HepG2 (cell line): ENCODE measurements around the gene FBXL13. TPM values are rescaled to one million over a fixed set of nuclear protein-coding genes. Genes with fewer than 3 reads are reported as not detected.

ENCODE experiments used
- ATAC-seq: fragments of 200-7000 bp; cut with Tn5 transposase; 3 replicates; pipeline ENCODE4 v1.9.1; 2020; ENCODE audit warnings: mild to moderate bottlenecking, moderate library complexity
- BruUV-seq: library from RNA; stranded (reverse); fragments of 400-500 nt; replicated peaks from 2 replicates; lab custom pipeline; 2021; lab: Mats Ljungman, UMichigan
- CTCF ChIA-PET: fragments of 300-600 bp; formaldehyde crosslinking; extraction: SDS; loops from one replicate; lab custom pipeline; 2021; ENCODE audit warnings: low total read pairs, inconsistent platforms, low intra/inter-chr PET ratio; lab: Yijun Ruan, JAX
- POLR2A ChIA-PET: fragments of 350-600 bp; sonication (Branson Sonifier 250); formaldehyde crosslinking; loops from one replicate; lab custom pipeline; 2020; ENCODE audit warnings: antibody characterized with exemption, inconsistent platforms; lab: Yijun Ruan, JAX
- DNase-seq: peaks from one replicate; pipeline ENCODE4 v3.0.0-alpha.2; 2015; ENCODE audit warnings: low spot score
- FAIRE-seq: peaks from 3 replicates; lab custom pipeline; 2011; peaks lifted over from hg19 to GRCh38; lab: Jason Lieb, UNC
- H2AFZ ChIP-seq: one replicate; pipeline ENCODE4 v1.6.1; 2011; ENCODE audit warnings: low read length, inconsistent platforms
- H3K27ac ChIP-seq: fragments of 300-600 bp; 3 replicates; pipeline ENCODE4 v1.8.0; 2011; ENCODE audit warnings: mixed run types, mild to moderate bottlenecking, mixed read lengths, low read length, inconsistent platforms; ENCODE audit not compliant: insufficient read depth; ENCODE audit errors: extremely low read length
- H3K27me3 ChIP-seq, 2 experiments: fragments of 200-600 bp in 1 of 2; 2 replicates in 1 of 2; 3 replicates in 1 of 2; pipeline versions ENCODE4 v1.6.0 to v1.8.0; 2011; ENCODE audit warnings: low read length in 2 of 2, mild to moderate bottlenecking in 2 of 2, moderate library complexity in 2 of 2, inconsistent platforms in 1 of 2; ENCODE audit not compliant: insufficient read depth in 2 of 2, control insufficient read depth in 1 of 2
- H3K36me3 ChIP-seq, 2 experiments: fragments of 200-600 bp in 1 of 2; replicated peaks in 1 of 2; 2 replicates in 1 of 2; 3 replicates in 1 of 2; pipeline versions ENCODE4 v1.5.1 to v1.8.0; 2011; ENCODE audit warnings: low read length in 2 of 2, inconsistent platforms in 1 of 2; ENCODE audit not compliant: insufficient read depth in 2 of 2, control insufficient read depth in 1 of 2
- H3K4me1 ChIP-seq: 2 replicates; pipeline ENCODE4 v1.5.1; 2012; ENCODE audit warnings: low read length, inconsistent platforms; ENCODE audit not compliant: insufficient read depth
- H3K4me2 ChIP-seq: 2 replicates; pipeline ENCODE4 v1.6.0; 2011; ENCODE audit warnings: low read depth, low read length, inconsistent platforms
- H3K4me3 ChIP-seq, 3 experiments: fragments of 200-600 bp in 1 of 3; sonication (generic), shearing (Covaris generic) in 1 of 3; replicated peaks in 1 of 3; 2 replicates each; pipeline ENCODE4 v1.5.1; 2011 to 2016; ENCODE audit warnings: low read length in 3 of 3, inconsistent platforms in 2 of 3, low read depth in 2 of 3, mild to moderate bottlenecking in 2 of 3, control low read depth in 1 of 3, mixed read lengths in 1 of 3; ENCODE audit not compliant: insufficient read depth in 1 of 3
- H3K79me2 ChIP-seq: one replicate; pipeline ENCODE4 v1.6.1; 2011; ENCODE audit warnings: low read length, inconsistent platforms; ENCODE audit not compliant: insufficient read depth
- H3K9ac ChIP-seq: 2 replicates; pipeline ENCODE4 v1.6.0; 2011; ENCODE audit warnings: mild to moderate bottlenecking, low read depth, low read length, inconsistent platforms; ENCODE audit not compliant: insufficient read depth
- H3K9me3 ChIP-seq: 2 replicates; pipeline ENCODE4 v1.5.1; 2012; ENCODE audit warnings: mild to moderate bottlenecking, low read length
- H4K20me1 ChIP-seq: 2 replicates; pipeline ENCODE4 v1.6.0; 2011; ENCODE audit warnings: inconsistent platforms, mild to moderate bottlenecking, low read length, moderate library complexity; ENCODE audit not compliant: insufficient read depth
- AGO1 ChIP-seq: fragments of 200-400 bp; formaldehyde crosslinking; IDR thresholded peaks from 2 replicates; pipeline ENCODE4 v1.6.1; 2017; ENCODE audit warnings: mild to moderate bottlenecking, low read depth, low read length, moderate library complexity; ENCODE audit not compliant: poor library complexity, severe bottlenecking
- CC2D1A ChIP-seq: sonication (generic); formaldehyde crosslinking; IDR thresholded peaks from 2 replicates; pipeline ENCODE4 v1.8.1; 2023; ENCODE audit warnings: mild to moderate bottlenecking, missing genetic modification reagents
- HMGA1 ChIP-seq: sonication (generic); formaldehyde crosslinking; conservative IDR thresholded peaks from 2 replicates; pipeline ENCODE4 v1.4.0; 2020; ENCODE audit warnings: missing genetic modification reagents
- JUN ChIP-seq: sonication (generic); formaldehyde crosslinking; IDR thresholded peaks from 2 replicates; pipeline ENCODE4 v1.4.0; 2020; ENCODE audit warnings: mild to moderate bottlenecking, missing genetic modification reagents
- NFRKB ChIP-seq: fragments of 450-650 bp; IDR thresholded peaks from 2 replicates; pipeline ENCODE4 v1.6.1; 2017
- RNF2 ChIP-seq: fragments of 450-650 bp; conservative IDR thresholded peaks from 2 replicates; pipeline ENCODE4 v1.6.1; 2016; ENCODE audit warnings: low read depth
- ZBTB46 ChIP-seq: sonication (generic); formaldehyde crosslinking; IDR thresholded peaks from 2 replicates; pipeline ENCODE4 v1.4.0; 2020; ENCODE audit warnings: mild to moderate bottlenecking, missing genetic modification reagents, borderline replicate concordance
- ZFP82 ChIP-seq: sonication (generic); formaldehyde crosslinking; IDR thresholded peaks from 2 replicates; pipeline ENCODE4 v1.5.1; 2020; ENCODE audit warnings: mild to moderate bottlenecking, missing genetic modification reagents, borderline replicate concordance
- ZNF780A ChIP-seq: sonication (generic); formaldehyde crosslinking; IDR thresholded peaks from 2 replicates; pipeline ENCODE4 v1.8.0; 2022; ENCODE audit warnings: mild to moderate bottlenecking, missing genetic modification reagents, moderate library complexity
- ZZZ3 ChIP-seq: sonication (generic); formaldehyde crosslinking; IDR thresholded peaks from 2 replicates; pipeline ENCODE4 v1.4.0; 2020; ENCODE audit warnings: missing genetic modification reagents, mild to moderate bottlenecking, borderline replicate concordance
- WGBS: methylation state at CpG from one replicate; pipeline ENCODE4 v1.1.6; 2017; ENCODE audit warnings: low lambda C conversion rate; 5-methylcytosine and 5-hydroxymethylcytosine counted together
- in situ Hi-C: cut with HindIII; loops from 2 replicates; pipeline ENCODE4 v1.10.0; 2017; ENCODE audit warnings: low pct_unique_long_range_greater_than_20kb; ENCODE audit not compliant: extremely low pct_ligation_motif_present
- intact Hi-C: fragments of 100-400 bp; cut with micrococcal nuclease; formaldehyde crosslinking; loops from one replicate; pipeline ENCODE4 v1.10.0; 2022; ENCODE audit not compliant: unreplicated experiment
- polyA plus RNA-seq, 8 experiments: library from polyadenylated mRNA; depleted of rRNA in 3 of 8; stranded (reverse) in 7 of 8; unstranded in 1 of 8; fragments of >200 nt; fragmentation: Illumina TruSeq in 4 of 8; extraction: Trizol in 4 of 8; gene quantifications; 2 replicates each; pipeline versions ENCODE4 v1.2.1 to v1.2.3, GENCODE V29; 2011 to 2016; ENCODE audit warnings: low read depth in 4 of 8, missing spikeins in 1 of 8, mixed read lengths in 1 of 8; ENCODE audit not compliant: insufficient read depth in 1 of 8
- total RNA-seq, 5 experiments: library from RNA; depleted of rRNA; stranded (reverse); fragments of >200 nt; fragmentation: Illumina TruSeq; extraction: Trizol; gene quantifications; 2 replicates each; pipeline ENCODE4 v1.2.3, GENCODE V29; 2016; ENCODE audit warnings: low read depth in 1 of 5
- TF ChIP-seq, protein P1 (sequence below): sonication (generic); formaldehyde crosslinking; IDR thresholded peaks from 2 replicates; pipeline ENCODE4 v1.4.0; 2020; ENCODE audit warnings: missing genetic modification reagents, mild to moderate bottlenecking, borderline replicate concordance
- TF ChIP-seq, protein P2 (sequence below): IDR thresholded peaks from 2 replicates; pipeline ENCODE4 v1.6.1; 2016; ENCODE audit warnings: control low read depth

Gene FBXL13
- total and polyA plus RNA-seq, 2 of the 13 experiments (the other 11 are each of a cell fraction or from before 2014, with no cell fraction given): 0.24 to 0.77 TPM

GRCh38 chr7:102982235-102982634 is 92.4 kb downstream of the FBXL13 start:
- in situ Hi-C loops (no loop called here), intact Hi-C loops (no loop called here)
- Histone ChIP-seq H3K27ac (no peak overlapping the region), H3K4me2 (no peak overlapping the region), H3K36me3 (no peaks in the 10 kb centered on the region), H3K4me1 (no peaks in the 10 kb centered on the region), H3K79me2 (no peaks in the 10 kb centered on the region), H2AFZ (no peak overlapping the region), H3K9me3 (no peaks in the 10 kb centered on the region), H3K9ac (no peak overlapping the region), H3K27me3 (no peaks in the 10 kb centered on the region; a peak in 1 of 5 replicates), H4K20me1 (no peaks in the 10 kb centered on the region), H3K4me3 (no peak overlapping the region)
- TF ChIP-seq JUN (no peak), ZFP82 (CRISPR knock-in tag) (no peak), RNF2 (no peak), HMGA1 (CRISPR knock-in tag) (no peak), CC2D1A (CRISPR knock-in tag) (no peak), NFRKB (no peak), ZBTB46 (CRISPR knock-in tag) (no peak), ZZZ3 (CRISPR knock-in tag) (no peak), AGO1 (no peak), ZNF780A (CRISPR knock-in tag) (no peak)
- TF ChIP-seq, protein P1, sequence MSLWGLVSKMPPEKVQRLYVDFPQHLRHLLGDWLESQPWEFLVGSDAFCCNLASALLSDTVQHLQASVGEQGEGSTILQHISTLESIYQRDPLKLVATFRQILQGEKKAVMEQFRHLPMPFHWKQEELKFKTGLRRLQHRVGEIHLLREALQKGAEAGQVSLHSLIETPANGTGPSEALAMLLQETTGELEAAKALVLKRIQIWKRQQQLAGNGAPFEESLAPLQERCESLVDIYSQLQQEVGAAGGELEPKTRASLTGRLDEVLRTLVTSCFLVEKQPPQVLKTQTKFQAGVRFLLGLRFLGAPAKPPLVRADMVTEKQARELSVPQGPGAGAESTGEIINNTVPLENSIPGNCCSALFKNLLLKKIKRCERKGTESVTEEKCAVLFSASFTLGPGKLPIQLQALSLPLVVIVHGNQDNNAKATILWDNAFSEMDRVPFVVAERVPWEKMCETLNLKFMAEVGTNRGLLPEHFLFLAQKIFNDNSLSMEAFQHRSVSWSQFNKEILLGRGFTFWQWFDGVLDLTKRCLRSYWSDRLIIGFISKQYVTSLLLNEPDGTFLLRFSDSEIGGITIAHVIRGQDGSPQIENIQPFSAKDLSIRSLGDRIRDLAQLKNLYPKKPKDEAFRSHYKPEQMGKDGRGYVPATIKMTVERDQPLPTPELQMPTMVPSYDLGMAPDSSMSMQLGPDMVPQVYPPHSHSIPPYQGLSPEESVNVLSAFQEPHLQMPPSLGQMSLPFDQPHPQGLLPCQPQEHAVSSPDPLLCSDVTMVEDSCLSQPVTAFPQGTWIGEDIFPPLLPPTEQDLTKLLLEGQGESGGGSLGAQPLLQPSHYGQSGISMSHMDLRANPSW: no peak
- TF ChIP-seq, protein P2, sequence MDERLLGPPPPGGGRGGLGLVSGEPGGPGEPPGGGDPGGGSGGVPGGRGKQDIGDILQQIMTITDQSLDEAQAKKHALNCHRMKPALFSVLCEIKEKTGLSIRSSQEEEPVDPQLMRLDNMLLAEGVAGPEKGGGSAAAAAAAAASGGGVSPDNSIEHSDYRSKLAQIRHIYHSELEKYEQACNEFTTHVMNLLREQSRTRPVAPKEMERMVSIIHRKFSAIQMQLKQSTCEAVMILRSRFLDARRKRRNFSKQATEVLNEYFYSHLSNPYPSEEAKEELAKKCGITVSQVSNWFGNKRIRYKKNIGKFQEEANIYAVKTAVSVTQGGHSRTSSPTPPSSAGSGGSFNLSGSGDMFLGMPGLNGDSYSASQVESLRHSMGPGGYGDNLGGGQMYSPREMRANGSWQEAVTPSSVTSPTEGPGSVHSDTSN (CRISPR knock-in tag): no peak
- ChIA-PET POLR2A (no interaction called here), CTCF (no interaction called here)
- no peak for DNase-seq
- WGBS: no CpG with 5 or more reads among the region's 1 CpG
- ATAC-seq: no peak
- FAIRE-seq: no peak
- BruUV-seq: no TSS peak
